ENCODE measurements around the gene CFAP251. TPM values are rescaled to one million over a fixed set of nuclear protein-coding genes. Genes with fewer than 3 reads are reported as not detected.

The CFAP251 gene
- total and polyA plus RNA-seq, 2 donors (not counting 1 experiment from before 2014, with no cell fraction given) = 2.7 to 7.9 TPM

GRCh38 chr12:121921066-121921465 is 2.7 kb downstream of the CFAP251 start:
- no peak overlapping the region for H3K4me3 ChIP-seq (replicated peaks in 1 of 4; ENCODE audit: control extremely low read depth in 1 of 4, insufficient read depth in 1 of 4, low read depth in 3 of 4, low read length in 4 of 4)
- H3K27me3 ChIP-seq (ENCODE audit: control insufficient read depth, insufficient read depth, low read length) = no peaks in the 10 kb centered on the region
- H3K36me3 ChIP-seq (ENCODE audit: control insufficient read depth, insufficient read depth, low read length) = peaks cover 5% of the 10 kb centered on the region
- H3K9me3 ChIP-seq (ENCODE audit: control insufficient read depth, insufficient read depth, low read depth, low read length) = no peaks in the 10 kb centered on the region
- no peak overlapping the region for H3K9ac ChIP-seq (ENCODE audit: insufficient read depth, low read length)
- TF ChIP-seq EZH2 (IDR thresholded peaks at IDR 0.05; ENCODE audit: low read length, missing control alignments) = no peak
- TF ChIP-seq, protein P1, sequence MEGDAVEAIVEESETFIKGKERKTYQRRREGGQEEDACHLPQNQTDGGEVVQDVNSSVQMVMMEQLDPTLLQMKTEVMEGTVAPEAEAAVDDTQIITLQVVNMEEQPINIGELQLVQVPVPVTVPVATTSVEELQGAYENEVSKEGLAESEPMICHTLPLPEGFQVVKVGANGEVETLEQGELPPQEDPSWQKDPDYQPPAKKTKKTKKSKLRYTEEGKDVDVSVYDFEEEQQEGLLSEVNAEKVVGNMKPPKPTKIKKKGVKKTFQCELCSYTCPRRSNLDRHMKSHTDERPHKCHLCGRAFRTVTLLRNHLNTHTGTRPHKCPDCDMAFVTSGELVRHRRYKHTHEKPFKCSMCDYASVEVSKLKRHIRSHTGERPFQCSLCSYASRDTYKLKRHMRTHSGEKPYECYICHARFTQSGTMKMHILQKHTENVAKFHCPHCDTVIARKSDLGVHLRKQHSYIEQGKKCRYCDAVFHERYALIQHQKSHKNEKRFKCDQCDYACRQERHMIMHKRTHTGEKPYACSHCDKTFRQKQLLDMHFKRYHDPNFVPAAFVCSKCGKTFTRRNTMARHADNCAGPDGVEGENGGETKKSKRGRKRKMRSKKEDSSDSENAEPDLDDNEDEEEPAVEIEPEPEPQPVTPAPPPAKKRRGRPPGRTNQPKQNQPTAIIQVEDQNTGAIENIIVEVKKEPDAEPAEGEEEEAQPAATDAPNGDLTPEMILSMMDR (conservative IDR thresholded peaks at IDR 0.05 in 1 of 2, IDR thresholded peaks at IDR 0.05 in 1 of 2; ENCODE audit: low read depth in 1 of 2, low read length in 2 of 2) = no peak
- H3K27ac ChIP-seq (ENCODE audit: insufficient read depth, low read length) = no peak overlapping the region
- no peak for DNase-seq (ENCODE audit: low read depth in 2 of 2)
- H3K79me2 ChIP-seq (ENCODE audit: control insufficient read depth, insufficient read depth, low read length) = no peaks in the 10 kb centered on the region
- peaks cover 10% of the 10 kb centered on the region for H3K4me1 ChIP-seq (ENCODE audit: control insufficient read depth, extremely low read depth, insufficient read depth, low read length)
- H4K20me1 ChIP-seq (ENCODE audit: control insufficient read depth, extremely low read depth, insufficient read depth, low read length) = no peaks in the 10 kb centered on the region
- H2AFZ ChIP-seq (ENCODE audit: low read length) = no peak overlapping the region
- H3K4me2 ChIP-seq (ENCODE audit: extremely low read depth, insufficient read depth, low read length) = no peak overlapping the region

DNA sequence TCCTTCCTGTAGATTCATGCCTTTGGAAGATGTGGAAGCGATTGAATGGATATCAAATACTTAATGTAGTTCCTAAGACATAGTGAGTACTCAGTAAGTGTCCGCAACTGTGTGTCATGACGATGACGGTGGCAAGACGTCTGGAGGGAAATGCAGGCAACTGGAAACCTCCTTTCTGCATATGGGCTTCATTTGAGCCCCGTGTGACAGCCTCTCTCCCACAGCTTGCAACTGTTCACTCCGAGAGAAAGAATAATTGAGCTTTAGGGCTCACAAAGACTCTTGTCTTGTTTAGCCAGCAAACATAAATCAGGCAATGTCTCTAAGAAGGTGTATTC is 6.9 kb downstream of the CFAP251 start:
- Histone ChIP-seq H3K4me2 (ENCODE audit: extremely low read depth, insufficient read depth, low read length) (no peak overlapping the region), H3K9me3 (ENCODE audit: control insufficient read depth, insufficient read depth, low read depth, low read length) (no peaks in the 10 kb centered on the region), H3K27me3 (ENCODE audit: control insufficient read depth, insufficient read depth, low read length) (no peaks in the 10 kb centered on the region), H2AFZ (ENCODE audit: low read length) (peak overlapping the region; percentile 48), H3K9ac (ENCODE audit: insufficient read depth, low read length) (no peak overlapping the region), H3K36me3 (ENCODE audit: control insufficient read depth, insufficient read depth, low read length) (no peaks in the 10 kb centered on the region), H3K4me1 (ENCODE audit: control insufficient read depth, extremely low read depth, insufficient read depth, low read length) (peaks cover 12% of the 10 kb centered on the region), H4K20me1 (ENCODE audit: control insufficient read depth, extremely low read depth, insufficient read depth, low read length) (no peaks in the 10 kb centered on the region), H3K4me3 (replicated peaks in 1 of 4; ENCODE audit: control extremely low read depth in 1 of 4, insufficient read depth in 1 of 4, low read depth in 3 of 4, low read length in 4 of 4) (peak overlapping the region in 1 of 4 experiments; percentile 43), H3K79me2 (ENCODE audit: control insufficient read depth, insufficient read depth, low read length) (no peaks in the 10 kb centered on the region), H3K27ac (ENCODE audit: insufficient read depth, low read length) (peak overlapping the region; percentile 96)
- peak; percentile 63 to 86 for DNase-seq (ENCODE audit: low read depth in 2 of 2)
- TF ChIP-seq, protein P1 (conservative IDR thresholded peaks at IDR 0.05 in 1 of 2, IDR thresholded peaks at IDR 0.05 in 1 of 2; ENCODE audit: low read depth in 1 of 2, low read length in 2 of 2) = no peak
- no peak for TF ChIP-seq EZH2 (IDR thresholded peaks at IDR 0.05; ENCODE audit: low read length, missing control alignments)

- H3K4me2 ChIP-seq (ENCODE audit: extremely low read depth, insufficient read depth, low read length) = no peak overlapping the region
- no peaks in the 10 kb centered on the region for H3K36me3 ChIP-seq (ENCODE audit: control insufficient read depth, insufficient read depth, low read length)
- no peak for TF ChIP-seq EZH2 (IDR thresholded peaks at IDR 0.05; ENCODE audit: low read length, missing control alignments)
- TF ChIP-seq, protein P1 (conservative IDR thresholded peaks at IDR 0.05 in 1 of 2, IDR thresholded peaks at IDR 0.05 in 1 of 2; ENCODE audit: low read depth in 1 of 2, low read length in 2 of 2) = no peak
- H4K20me1 ChIP-seq (ENCODE audit: control insufficient read depth, extremely low read depth, insufficient read depth, low read length) = no peaks in the 10 kb centered on the region
- no peaks in the 10 kb centered on the region for H3K27me3 ChIP-seq (ENCODE audit: control insufficient read depth, insufficient read depth, low read length)
- H3K4me1 ChIP-seq (ENCODE audit: control insufficient read depth, extremely low read depth, insufficient read depth, low read length) = peaks cover 12% of the 10 kb centered on the region
- no peak overlapping the region for H3K4me3 ChIP-seq (replicated peaks in 1 of 4; ENCODE audit: control extremely low read depth in 1 of 4, insufficient read depth in 1 of 4, low read depth in 3 of 4, low read length in 4 of 4)
- no peak overlapping the region for H2AFZ ChIP-seq (ENCODE audit: low read length)
- H3K79me2 ChIP-seq (ENCODE audit: control insufficient read depth, insufficient read depth, low read length) = no peaks in the 10 kb centered on the region
- H3K9me3 ChIP-seq (ENCODE audit: control insufficient read depth, insufficient read depth, low read depth, low read length) = no peaks in the 10 kb centered on the region
- no peak overlapping the region for H3K9ac ChIP-seq (ENCODE audit: insufficient read depth, low read length)
- no peak overlapping the region for H3K27ac ChIP-seq (ENCODE audit: insufficient read depth, low read length)
- DNase-seq (ENCODE audit: low read depth in 2 of 2) = no peak
Observed at GRCh38 chr12:121926874-121927706, 8.7 kb downstream of the CFAP251 start.
